Left ventricle myocardium inferior (tissue), 1 donor: ENCODE results near the gene C1orf116. TPM values are rescaled to one million over a fixed set of nuclear protein-coding genes. Genes with fewer than 3 reads are reported as not detected.

Experiments used
- DNase-seq: peaks from one replicate; pipeline ENCODE4 v3.0.0-alpha.2; 2020
- H3K27ac ChIP-seq: fragments of 200-600 bp; replicated peaks from 2 replicates; pipeline ENCODE4 v1.8.0; 2021
- H3K27me3 ChIP-seq: fragments of 200-600 bp; 2 replicates; pipeline ENCODE4 v1.8.0; 2021; ENCODE audit warnings: low read depth
- H3K36me3 ChIP-seq: fragments of 200-600 bp; 2 replicates; pipeline ENCODE4 v1.8.0; 2021
- H3K4me1 ChIP-seq: fragments of 200-600 bp; 2 replicates; pipeline ENCODE4 v1.8.0; 2021
- H3K4me3 ChIP-seq: fragments of 200-600 bp; 2 replicates; pipeline ENCODE4 v1.8.0; 2021; ENCODE audit warnings: mild to moderate bottlenecking, moderate library complexity
- H3K9me3 ChIP-seq: fragments of 200-600 bp; replicated peaks from 2 replicates; pipeline ENCODE4 v1.8.0; 2021
- CTCF ChIP-seq: fragments of 200-600 bp; IDR thresholded peaks from 2 replicates; pipeline ENCODE4 v1.8.0; 2021; ENCODE audit warnings: antibody characterized with exemption, mild to moderate bottlenecking, borderline replicate concordance
- intact Hi-C: fragments of 100-400 bp; cut with micrococcal nuclease; formaldehyde crosslinking; loops from one replicate; pipeline ENCODE4 v1.11.0; 2022
- total RNA-seq: library from RNA; stranded (reverse); fragmentation: NEBNext Ultra II Directional; extraction: Animal tissue kit (Norgen Biotek cat#: 25700); gene quantifications from one replicate; pipeline ENCODE4 v1.2.1, GENCODE V29; 2021
- donor health status: DM: no; HTN: yes; CAD: no; lungs with severe emphysema.

C1orf116 gene
- total RNA-seq, 1 donor from 2014 or later, result 0.74 TPM

GRCh38 chr1:207033302-207033701, 746 bp upstream of the C1orf116 start:
- Histone ChIP-seq H3K4me1 (peaks cover 28% of the 10 kb centered on the region), H3K9me3 (no peaks in the 10 kb centered on the region), H3K27ac (no peak overlapping the region), H3K36me3 (no peaks in the 10 kb centered on the region), H3K4me3 (no peak overlapping the region), H3K27me3 (peaks cover 5% of the 10 kb centered on the region)
- intact Hi-C loops, result no loop called here
- no peak for DNase-seq
- TF ChIP-seq CTCF, result no peak

GRCh38 chr1:207031632-207032264, 808 bp downstream of the C1orf116 start:
- intact Hi-C loops, result no loop called here
- no peak for DNase-seq

GRCh38 chr1:207031016-207031415, 1.5 kb downstream of the C1orf116 start:
- Histone ChIP-seq H3K4me3 (no peak overlapping the region), H3K27me3 (peaks cover 5% of the 10 kb centered on the region), H3K9me3 (no peaks in the 10 kb centered on the region), H3K4me1 (peaks cover 37% of the 10 kb centered on the region), H3K36me3 (no peaks in the 10 kb centered on the region), H3K27ac (peak overlapping the region; percentile 41)
- intact Hi-C loops, result no loop called here
- no peak for DNase-seq
- TF ChIP-seq CTCF, result no peak

More at GRCh38 chr1:207031632-207032264, 808 bp downstream of the C1orf116 start:
- Histone ChIP-seq H3K4me3 (no peak overlapping the region), H3K27me3 (peaks cover 5% of the 10 kb centered on the region), H3K27ac (peak overlapping the region; percentile 41), H3K9me3 (no peaks in the 10 kb centered on the region), H3K36me3 (no peaks in the 10 kb centered on the region), H3K4me1 (peaks cover 30% of the 10 kb centered on the region)
- no peak for TF ChIP-seq CTCF

- DNase-seq, result no peak
- H3K4me1 ChIP-seq, result peaks cover 41% of the 10 kb centered on the region
- intact Hi-C loops, result no loop called here
- no peak for TF ChIP-seq CTCF
- no peak overlapping the region for H3K4me3 ChIP-seq
- no peaks in the 10 kb centered on the region for H3K36me3 ChIP-seq
- no peaks in the 10 kb centered on the region for H3K9me3 ChIP-seq
- H3K27me3 ChIP-seq, result peaks cover 5% of the 10 kb centered on the region
- no peak overlapping the region for H3K27ac ChIP-seq
Observed at GRCh38 chr1:207030522-207031009, 2.0 kb downstream of the C1orf116 start.

DNA sequence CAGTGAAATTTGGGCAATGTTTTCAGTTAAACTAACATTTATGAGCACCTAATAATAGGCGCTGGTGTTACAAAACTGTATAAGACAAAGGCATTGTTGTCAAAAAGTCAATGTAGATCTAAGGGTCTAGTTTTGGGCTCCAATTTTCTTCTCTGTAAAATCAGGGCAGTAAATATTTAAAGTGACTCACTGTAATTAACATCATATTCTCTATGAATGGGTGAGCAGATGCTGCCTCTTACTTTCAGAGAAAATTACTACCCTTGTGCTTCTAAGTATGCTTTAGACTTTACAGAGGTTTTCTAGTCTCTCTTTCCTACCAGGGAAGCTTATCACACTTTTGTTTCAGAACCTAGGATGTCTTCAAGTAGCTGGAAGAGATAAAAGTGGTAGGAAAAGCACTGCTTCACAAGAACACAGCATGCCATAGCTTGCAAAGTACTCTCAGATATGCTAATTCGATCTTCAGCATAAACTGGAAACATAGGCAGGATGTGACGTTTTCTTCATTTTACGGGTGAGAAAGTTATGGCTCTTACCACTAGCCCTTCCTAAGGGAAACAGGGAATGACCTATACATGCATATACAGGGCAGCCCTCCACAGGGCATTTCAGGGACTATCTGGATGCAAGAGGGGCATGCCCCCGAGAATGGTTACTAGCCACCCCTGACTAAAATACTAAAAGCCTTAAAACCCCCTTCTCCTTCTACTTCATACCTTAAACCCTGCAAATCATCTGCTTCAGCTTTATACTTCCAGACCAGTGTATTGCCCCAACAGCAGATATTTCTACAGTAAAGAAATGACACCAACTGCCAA, 2.6 kb downstream of the C1orf116 start:
- H3K27me3 ChIP-seq, result peaks cover 5% of the 10 kb centered on the region
- intact Hi-C loops, result no loop called here
- no peaks in the 10 kb centered on the region for H3K9me3 ChIP-seq
- peaks cover 48% of the 10 kb centered on the region for H3K4me1 ChIP-seq
- no peak overlapping the region for H3K27ac ChIP-seq
- no peak for DNase-seq
- no peak for TF ChIP-seq CTCF
- H3K4me3 ChIP-seq, result no peak overlapping the region
- H3K36me3 ChIP-seq, result no peaks in the 10 kb centered on the region
